H1 (cell line): ENCODE results near the gene MYO1G. TPM values are rescaled to one million over a fixed set of nuclear protein-coding genes. Genes with fewer than 3 reads are reported as not detected.

Source experiments
- CTCF ChIA-PET: fragments of 300-600 bp; sonication (Branson Sonifier 250); formaldehyde crosslinking; loops from one replicate; lab custom pipeline; 2021; ENCODE audit not compliant: partially characterized antibody; lab: Charles Lee
- POLR2A ChIA-PET: fragments of 300-600 bp; sonication (Branson Sonifier 250); formaldehyde crosslinking; loops from one replicate; lab custom pipeline; 2021; ENCODE audit warnings: inconsistent platforms; ENCODE audit not compliant: partially characterized antibody; lab: Charles Lee
- DNase-seq, 2 experiments: peaks; one replicate each; pipeline versions ENCODE4 v3.0.0 to v3.0.0-alpha.2; 2010 to 2022; ENCODE audit warnings: low spot score in 2 of 2, low read depth in 1 of 2, mixed read lengths in 1 of 2
- FAIRE-seq: peaks from 2 replicates; lab custom pipeline; 2011; peaks lifted over from hg19 to GRCh38; lab: Jason Lieb, UNC
- H2AFZ ChIP-seq: 2 replicates; pipeline ENCODE4 v1.8.1; 2012; ENCODE audit warnings: low read length, inconsistent platforms
- H2AK5ac ChIP-seq: 2 replicates; pipeline ENCODE4 v1.6.1; 2013; ENCODE audit warnings: low read depth, low read length
- H2BK120ac ChIP-seq: replicated peaks from 2 replicates; pipeline ENCODE3; 2013; ENCODE audit warnings: low read depth, low read length, inconsistent platforms
- H2BK12ac ChIP-seq: 2 replicates; pipeline ENCODE4 v1.6.1; 2013; ENCODE audit warnings: low read depth, low read length
- H2BK15ac ChIP-seq: 2 replicates; pipeline ENCODE4 v1.6.1; 2013; ENCODE audit warnings: low read length
- H2BK20ac ChIP-seq: 2 replicates; pipeline ENCODE4 v1.6.1; 2013; ENCODE audit warnings: low read length
- H2BK5ac ChIP-seq: 2 replicates; pipeline ENCODE4 v1.6.1; 2013; ENCODE audit warnings: low read depth, low read length
- H3K14ac ChIP-seq: 2 replicates; pipeline ENCODE4 v1.6.1; 2013; ENCODE audit warnings: inconsistent platforms; ENCODE audit not compliant: insufficient read length
- H3K18ac ChIP-seq: 2 replicates; pipeline ENCODE4 v1.6.1; 2013; ENCODE audit warnings: low read length; ENCODE audit errors: extremely low read depth
- H3K23ac ChIP-seq: 2 replicates; pipeline ENCODE4 v1.6.1; 2013; ENCODE audit warnings: inconsistent platforms; ENCODE audit not compliant: insufficient read length
- H3K23me2 ChIP-seq: 2 replicates; pipeline ENCODE4 v1.6.1; 2013; ENCODE audit warnings: low read depth, low read length
- H3K27ac ChIP-seq: 2 replicates; pipeline ENCODE4 v1.6.1; 2011; ENCODE audit warnings: low read depth, low read length, inconsistent platforms
- H3K27me3 ChIP-seq, 4 experiments: replicated peaks in 1 of 4; 1 replicate in 1 of 4; 2 replicates in 3 of 4; pipeline versions ENCODE4 v1.6.1 to v1.8.1; 2011 to 2013; ENCODE audit warnings: low read length in 3 of 4, mild to moderate bottlenecking in 3 of 4, inconsistent platforms in 2 of 4, mixed read lengths in 2 of 4, moderate library complexity in 1 of 4; ENCODE audit not compliant: control insufficient read depth in 3 of 4, insufficient read depth in 3 of 4; ENCODE audit errors: extremely low read depth in 1 of 4
- H3K36me3 ChIP-seq, 4 experiments: 2 replicates each; pipeline versions ENCODE4 v1.6.1 to v1.8.1; 2011 to 2013; ENCODE audit warnings: mild to moderate bottlenecking in 4 of 4, low read length in 3 of 4, moderate library complexity in 2 of 4, control low read depth in 1 of 4, inconsistent platforms in 1 of 4; ENCODE audit not compliant: insufficient read depth in 4 of 4, control insufficient read depth in 2 of 4
- H3K4ac ChIP-seq: replicated peaks from 2 replicates; pipeline ENCODE3; 2013; ENCODE audit warnings: low read length, low read depth, mixed read lengths, inconsistent platforms; ENCODE audit not compliant: insufficient read length
- H3K4me1 ChIP-seq, 4 experiments: replicated peaks in 1 of 4; 1 replicate in 1 of 4; 2 replicates in 3 of 4; pipeline versions ENCODE4 v1.6.1 to v1.8.1; 2011 to 2013; ENCODE audit warnings: low read length in 3 of 4, inconsistent platforms in 2 of 4, mixed read lengths in 1 of 4; ENCODE audit not compliant: insufficient read depth in 4 of 4, control insufficient read depth in 3 of 4
- H3K4me2 ChIP-seq, 2 experiments: 2 replicates each; pipeline versions ENCODE4 v1.6.1 to v1.8.1; 2011 to 2013; ENCODE audit warnings: low read depth in 2 of 2, low read length in 2 of 2, control low read depth in 1 of 2, inconsistent platforms in 1 of 2, mild to moderate bottlenecking in 1 of 2; ENCODE audit not compliant: insufficient read depth in 1 of 2
- H3K4me3 ChIP-seq, 4 experiments: fragments of 200-600, 300-600 bp in 1 of 4; sonication (generic), shearing (Covaris generic), sonication (Bioruptor Twin) in 1 of 4; 2 replicates each; pipeline versions ENCODE4 v1.5.1 to v1.8.1; 2011 to 2016; ENCODE audit warnings: low read length in 4 of 4, low read depth in 3 of 4, control low read depth in 2 of 4, inconsistent platforms in 2 of 4, mild to moderate bottlenecking in 2 of 4, mixed read lengths in 1 of 4, moderate library complexity in 1 of 4; ENCODE audit not compliant: insufficient read depth in 2 of 4; ENCODE audit errors: extremely low read depth in 1 of 4
- H3K56ac ChIP-seq: replicated peaks from 2 replicates; pipeline ENCODE3; 2013; ENCODE audit warnings: low read depth, mild to moderate bottlenecking, mixed read lengths, low read length, inconsistent platforms; ENCODE audit not compliant: insufficient read length
- H3K79me1 ChIP-seq: 2 replicates; pipeline ENCODE4 v1.6.1; 2013; ENCODE audit warnings: low read depth, low read length, control low read depth
- H3K79me2 ChIP-seq, 2 experiments: 2 replicates each; pipeline versions ENCODE4 v1.6.1 to v1.8.1; 2012 to 2013; ENCODE audit warnings: low read length in 2 of 2, mild to moderate bottlenecking in 2 of 2, inconsistent platforms in 1 of 2; ENCODE audit not compliant: insufficient read depth in 2 of 2, control insufficient read depth in 1 of 2
- H3K9ac ChIP-seq, 4 experiments: replicated peaks in 1 of 4; 1 replicate in 1 of 4; 2 replicates in 3 of 4; pipeline versions ENCODE4 v1.6.1 to v1.8.1; 2011 to 2013; ENCODE audit warnings: low read depth in 3 of 4, low read length in 3 of 4, control low read depth in 2 of 4, mild to moderate bottlenecking in 2 of 4, moderate library complexity in 2 of 4, inconsistent platforms in 1 of 4; ENCODE audit errors: extremely low read depth in 1 of 4
- H3K9me3 ChIP-seq, 2 experiments: 2 replicates each; pipeline versions ENCODE4 v1.6.1 to v1.8.1; 2012 to 2013; ENCODE audit warnings: mild to moderate bottlenecking in 2 of 2, moderate library complexity in 2 of 2, control low read depth in 1 of 2, inconsistent platforms in 1 of 2, low read depth in 1 of 2, low read length in 1 of 2, mixed read lengths in 1 of 2; ENCODE audit not compliant: insufficient read depth in 2 of 2
- H4K20me1 ChIP-seq, 2 experiments: replicated peaks in 1 of 2; 2 replicates each; pipeline versions ENCODE3 to v1.8.1; 2011 to 2013; ENCODE audit warnings: inconsistent platforms in 2 of 2, low read length in 2 of 2, mild to moderate bottlenecking in 1 of 2; ENCODE audit not compliant: insufficient read depth in 2 of 2, control insufficient read depth in 1 of 2
- H4K5ac ChIP-seq: 2 replicates; pipeline ENCODE4 v1.6.1; 2013; ENCODE audit warnings: low read length, low read depth, mixed read lengths, inconsistent platforms; ENCODE audit not compliant: insufficient read length
- H4K8ac ChIP-seq: 2 replicates; pipeline ENCODE4 v1.8.0; 2013; ENCODE audit warnings: mild to moderate bottlenecking, moderate library complexity, low read length, inconsistent platforms; ENCODE audit not compliant: insufficient read depth; ENCODE audit errors: extremely low read depth
- H4K91ac ChIP-seq: replicated peaks from 2 replicates; pipeline ENCODE3; 2013; ENCODE audit warnings: low read length, mixed read lengths, inconsistent platforms; ENCODE audit not compliant: insufficient read length
- CHD2 ChIP-seq: IDR thresholded peaks from 2 replicates; pipeline ENCODE4 v1.6.1; 2012; ENCODE audit warnings: low read length, improper control_type of control experiment
- EGR1 ChIP-seq: IDR thresholded peaks from 2 replicates; pipeline ENCODE4 v1.6.1; 2011; ENCODE audit warnings: low read depth, low read length, borderline replicate concordance
- EZH2 ChIP-seq: fragments of 200-600 bp; sonication (generic); IDR thresholded peaks from 2 replicates; pipeline ENCODE4 v1.7.1; 2012; ENCODE audit warnings: low read depth, mild to moderate bottlenecking, moderate library complexity, low read length, inconsistent platforms; ENCODE audit not compliant: severe bottlenecking
- HDAC6 ChIP-seq: IDR thresholded peaks from one replicate; pipeline ENCODE4 v1.7.1; 2012; ENCODE audit warnings: low read depth, mild to moderate bottlenecking, inconsistent platforms, low read length, moderate library complexity
- JUN ChIP-seq: IDR thresholded peaks from 2 replicates; pipeline ENCODE4 v1.6.1; 2011; ENCODE audit warnings: low read depth, mild to moderate bottlenecking, improper control_type of control experiment, low read length
- KDM1A ChIP-seq: fragments of 200-600, 300-600 bp; sonication (generic); IDR thresholded peaks from 2 replicates; pipeline ENCODE4 v1.7.1; 2016; ENCODE audit warnings: mild to moderate bottlenecking, low read length, borderline replicate concordance
- POU5F1 ChIP-seq: IDR thresholded peaks from 2 replicates; pipeline ENCODE4 v1.6.1; 2011; ENCODE audit warnings: low read depth, mild to moderate bottlenecking, low read length, moderate library complexity
- RAD21 ChIP-seq, 2 experiments: IDR thresholded peaks in 1 of 2; conservative IDR thresholded peaks in 1 of 2; 2 replicates each; pipeline ENCODE4 v1.6.1; 2011; ENCODE audit warnings: low read depth in 2 of 2, low read length in 2 of 2, improper control_type of control experiment in 1 of 2, inconsistent platforms in 1 of 2, mild to moderate bottlenecking in 1 of 2, moderate library complexity in 1 of 2
- RXRA ChIP-seq: IDR thresholded peaks from 2 replicates; pipeline ENCODE4 v1.6.1; 2011; ENCODE audit warnings: low read depth, mild to moderate bottlenecking, low read length, moderate library complexity; ENCODE audit not compliant: insufficient read depth
- SIN3A ChIP-seq, 2 experiments: IDR thresholded peaks in 1 of 2; conservative IDR thresholded peaks in 1 of 2; 2 replicates each; pipeline ENCODE4 v1.6.1; 2011 to 2012; ENCODE audit warnings: low read length in 2 of 2, improper control_type of control experiment in 1 of 2, low read depth in 1 of 2, mild to moderate bottlenecking in 1 of 2
- SIRT6 ChIP-seq: IDR thresholded peaks from one replicate; pipeline ENCODE4 v1.7.1; 2012; ENCODE audit warnings: low read length, inconsistent platforms
- SP4 ChIP-seq: IDR thresholded peaks from 2 replicates; pipeline ENCODE4 v1.6.1; 2012; ENCODE audit warnings: low read length, inconsistent platforms
- WGBS, 2 experiments: shearing (Covaris generic) in 1 of 2; methylation state at CpG; one replicate each; pipeline versions ENCODE4 v1.1.6 to v1.1.7; 2013 to 2015; ENCODE audit warnings: low lambda C conversion rate in 2 of 2, mixed read lengths in 2 of 2, inconsistent platforms in 1 of 2, low coverage in 1 of 2, missing lambda C conversion rate in 1 of 2; ENCODE audit not compliant: insufficient replicate concordance in 2 of 2, insufficient coverage in 1 of 2, insufficient read length in 1 of 2; ENCODE audit errors: extremely low coverage in 1 of 2, missing lambda C conversion rate in 1 of 2; 5-methylcytosine and 5-hydroxymethylcytosine counted together
- polyA plus RNA-seq, 7 experiments: library from polyadenylated mRNA; depleted of rRNA in 3 of 7; stranded (reverse) in 5 of 7; unstranded in 2 of 7; fragments of >200 nt in 5 of 7; fragments of 200-250 nt in 2 of 7; gene quantifications; 1 replicate in 5 of 7; 2 replicates in 1 of 7; 4 replicates in 1 of 7; pipeline versions ENCODE4 v1.2.1 to v1.2.3, GENCODE V29; 2011 to 2013; ENCODE audit warnings: missing spikeins in 2 of 7, mixed read lengths in 2 of 7
- total RNA-seq: library from RNA; stranded (reverse); fragmentation: NEBNext Ultra II Directional; extraction: Animal tissue kit (Norgen Biotek cat#: 25700); gene quantifications from 2 replicates; pipeline ENCODE4 v1.2.1, GENCODE V29; 2021

Gene MYO1G
- total and polyA plus RNA-seq, 2 of the 8 experiments (the other 6 are each of a cell fraction or from before 2014, with no cell fraction given), result 0.08 to 0.19 TPM

DNA sequence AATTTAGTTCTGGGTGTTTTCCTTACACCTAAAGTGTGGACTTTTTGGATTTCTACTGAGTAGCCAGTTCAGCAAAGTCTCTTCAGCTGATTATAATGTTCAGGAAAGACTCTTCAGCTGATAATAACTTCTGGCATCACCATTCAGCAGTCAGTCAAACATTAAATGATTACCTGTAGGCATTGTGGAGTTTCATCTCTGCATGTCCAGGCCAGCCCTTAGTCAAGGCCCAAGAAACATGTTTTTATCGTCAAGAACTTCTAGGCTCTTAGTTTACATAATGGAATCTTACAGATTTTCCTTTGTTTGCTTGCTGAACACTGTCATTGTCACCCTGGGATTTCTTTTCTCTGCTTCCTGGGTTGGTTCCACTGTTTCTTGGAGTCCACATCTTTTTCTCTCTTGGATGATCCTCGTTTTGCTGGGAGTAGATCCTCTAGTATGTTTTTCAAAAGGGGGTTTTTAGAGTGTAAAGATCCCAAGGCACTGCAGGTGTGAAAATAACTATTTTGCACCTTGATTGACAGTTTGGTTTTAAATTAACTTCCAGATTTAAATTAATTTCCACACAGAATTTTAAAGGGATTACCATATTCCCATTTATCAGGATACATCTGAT, 45.4 kb upstream of the MYO1G start:
- Histone ChIP-seq H3K23ac (no peak overlapping the region), H3K79me2 (peaks cover 0 to 22% of the 10 kb centered on the region in 2 experiments; a peak in 2 of 4 replicates), H2AFZ (no peak overlapping the region), H2BK120ac (no peak overlapping the region), H3K4ac (no peak overlapping the region), H3K4me1 (no peaks in the 10 kb centered on the region), H3K27me3 (no peaks in the 10 kb centered on the region), H3K9me3 (no peaks in the 10 kb centered on the region), H4K91ac (no peak overlapping the region), H4K5ac (no peak overlapping the region), H3K27ac (no peak overlapping the region), H4K8ac (no peak overlapping the region), H3K36me3 (no peaks in the 10 kb centered on the region), H3K9ac (no peak overlapping the region), H3K56ac (no peak overlapping the region), H3K23me2 (no peaks in the 10 kb centered on the region), H4K20me1 (peaks cover 3 to 9% of the 10 kb centered on the region in 2 experiments), H3K14ac (no peak overlapping the region), H2BK12ac (no peak overlapping the region), H2BK15ac (no peak overlapping the region), H3K18ac (no peak overlapping the region), H2AK5ac (no peak overlapping the region), H3K4me3 (no peak overlapping the region), H3K79me1 (no peaks in the 10 kb centered on the region; the same call in none of the 2 replicates), H3K4me2 (no peak overlapping the region), H2BK20ac (no peak overlapping the region), H2BK5ac (no peak overlapping the region)
- 88% methylated on average over 2 of the region's 2 CpGs; no CpG with 5 or more reads in 1 of the 2 experiments for WGBS, 2 experiments
- no peak for TF ChIP-seq POU5F1
- TF ChIP-seq RAD21 (IDR thresholded peaks at IDR 0.05 in 1 of 2, conservative IDR thresholded peaks at IDR 0.05 in 1 of 2; ENCODE audit: low read depth in 2 of 2, low read length in 2 of 2), result no peak
- no peak for TF ChIP-seq EGR1
- no peak for TF ChIP-seq KDM1A
- no peak for TF ChIP-seq SP4
- TF ChIP-seq HDAC6, result no peak
- no peak for TF ChIP-seq EZH2
- TF ChIP-seq JUN, result no peak
- TF ChIP-seq SIRT6, result no peak
- TF ChIP-seq SIN3A (conservative IDR thresholded peaks at IDR 0.05 in 1 of 2, IDR thresholded peaks at IDR 0.05 in 1 of 2; ENCODE audit: low read depth in 1 of 2, low read length in 2 of 2), result no peak
- no peak for TF ChIP-seq CHD2
- no peak for TF ChIP-seq RXRA
- FAIRE-seq (no peak), DNase-seq (no peak)
- ChIA-PET POLR2A (no interaction called here), CTCF (no interaction called here)
